DND-41 (cell line): ENCODE measurements around the gene MACROD2.

Experiments
- ATAC-seq: fragments of 200-7000 bp; cut with Tn5 transposase; 3 replicates; pipeline ENCODE4 v1.9.1; 2021; ENCODE audit warnings: low read depth; ENCODE audit not compliant: insufficient read depth
- DNase-seq: peaks from one replicate; pipeline ENCODE4 v3.0.0-alpha.2; 2020
- H2AFZ ChIP-seq: 2 replicates; pipeline ENCODE4 v1.6.0; 2012; ENCODE audit warnings: low read depth, low read length
- H3K27ac ChIP-seq: 2 replicates; pipeline ENCODE4 v1.5.1; 2012; ENCODE audit warnings: low read length, inconsistent platforms
- H3K27me3 ChIP-seq: fragments of 200-600 bp; sonication (generic); 2 replicates; pipeline ENCODE4 v1.6.0; 2012; ENCODE audit warnings: low read length, mild to moderate bottlenecking, inconsistent platforms; ENCODE audit not compliant: insufficient read depth, poor library complexity
- H3K36me3 ChIP-seq: 2 replicates; pipeline ENCODE4 v1.5.1; 2012; ENCODE audit warnings: low read length, inconsistent platforms; ENCODE audit not compliant: insufficient read depth
- H3K4me1 ChIP-seq: 2 replicates; pipeline ENCODE4 v1.5.1; 2012; ENCODE audit warnings: mild to moderate bottlenecking, low read length; ENCODE audit not compliant: insufficient read depth
- H3K4me2 ChIP-seq: 2 replicates; pipeline ENCODE4 v1.6.0; 2012; ENCODE audit warnings: mild to moderate bottlenecking, moderate library complexity, low read length, inconsistent platforms; ENCODE audit not compliant: insufficient read depth
- H3K4me3 ChIP-seq, 2 experiments: fragments of 200-600 bp in 1 of 2; shearing (Covaris generic) in 1 of 2; 2 replicates each; pipeline ENCODE4 v1.5.1; 2012 to 2016; ENCODE audit warnings: inconsistent platforms in 2 of 2, low read length in 2 of 2, mild to moderate bottlenecking in 2 of 2, low read depth in 1 of 2, moderate library complexity in 1 of 2
- H3K79me2 ChIP-seq: 2 replicates; pipeline ENCODE4 v1.6.0; 2012; ENCODE audit warnings: low read length, inconsistent platforms; ENCODE audit not compliant: insufficient read depth
- H3K9ac ChIP-seq: 2 replicates; pipeline ENCODE4 v1.6.0; 2012; ENCODE audit warnings: low read depth, mild to moderate bottlenecking, inconsistent platforms, low read length, moderate library complexity
- H3K9me3 ChIP-seq: 2 replicates; pipeline ENCODE4 v1.5.1; 2012; ENCODE audit warnings: low read length, moderate library complexity, mild to moderate bottlenecking, inconsistent platforms; ENCODE audit not compliant: insufficient read depth, severe bottlenecking
- H4K20me1 ChIP-seq: 2 replicates; pipeline ENCODE4 v1.6.0; 2012; ENCODE audit warnings: low read length; ENCODE audit not compliant: insufficient read depth
- CTCF ChIP-seq: IDR thresholded peaks from 2 replicates; pipeline ENCODE4 v1.5.1; 2012; ENCODE audit warnings: borderline replicate concordance, low read length, moderate library complexity, mild to moderate bottlenecking; ENCODE audit not compliant: poor library complexity, severe bottlenecking; ENCODE audit errors: extremely low read depth
- EZH2 ChIP-seq: IDR thresholded peaks from 3 replicates; pipeline ENCODE4 v1.6.1; 2012; ENCODE audit warnings: borderline replicate concordance, low read depth, mild to moderate bottlenecking, moderate library complexity, low read length, inconsistent platforms; ENCODE audit not compliant: severe bottlenecking

MACROD2 gene

GRCh38 chr20:14295238-14295637 lies 299.9 kb downstream of the MACROD2 start:
- H3K4me2 ChIP-seq, result no peak overlapping the region
- H3K4me3 ChIP-seq, result no peak overlapping the region
- H3K36me3 ChIP-seq, result no peaks in the 10 kb centered on the region
- no peak for DNase-seq
- H3K9ac ChIP-seq, result no peak overlapping the region
- no peaks in the 10 kb centered on the region for H3K9me3 ChIP-seq
- TF ChIP-seq EZH2 (no peak), CTCF (no peak)
- no peak for ATAC-seq
- peaks cover 12% of the 10 kb centered on the region for H3K27me3 ChIP-seq
- no peaks in the 10 kb centered on the region for H3K79me2 ChIP-seq
- H3K27ac ChIP-seq, result no peak overlapping the region
- H4K20me1 ChIP-seq, result no peaks in the 10 kb centered on the region
- H2AFZ ChIP-seq, result no peak overlapping the region
- no peaks in the 10 kb centered on the region for H3K4me1 ChIP-seq

- H3K4me3 ChIP-seq, result no peak overlapping the region
- no peaks in the 10 kb centered on the region for H4K20me1 ChIP-seq
- H3K27me3 ChIP-seq, result peaks cover 12% of the 10 kb centered on the region
- TF ChIP-seq CTCF (no peak), EZH2 (no peak)
- no peak overlapping the region for H3K4me2 ChIP-seq
- ATAC-seq (no peak), DNase-seq (no peak)
- H3K9ac ChIP-seq, result no peak overlapping the region
- no peak overlapping the region for H3K27ac ChIP-seq
- no peaks in the 10 kb centered on the region for H3K9me3 ChIP-seq
- no peaks in the 10 kb centered on the region for H3K4me1 ChIP-seq
- no peaks in the 10 kb centered on the region for H3K36me3 ChIP-seq
- H3K79me2 ChIP-seq, result no peaks in the 10 kb centered on the region
- no peak overlapping the region for H2AFZ ChIP-seq
Observed at GRCh38 chr20:14295770-14296309, 300.5 kb downstream of the MACROD2 start.

- no peaks in the 10 kb centered on the region for H3K36me3 ChIP-seq
- no peaks in the 10 kb centered on the region for H3K9me3 ChIP-seq
- no peak overlapping the region for H3K4me3 ChIP-seq
- DNase-seq (no peak), ATAC-seq (no peak)
- no peak overlapping the region for H3K9ac ChIP-seq
- TF ChIP-seq EZH2 (no peak), CTCF (no peak)
- no peaks in the 10 kb centered on the region for H3K79me2 ChIP-seq
- H3K4me1 ChIP-seq, result no peaks in the 10 kb centered on the region
- H4K20me1 ChIP-seq, result no peaks in the 10 kb centered on the region
- no peak overlapping the region for H3K4me2 ChIP-seq
- no peak overlapping the region for H2AFZ ChIP-seq
- H3K27ac ChIP-seq, result no peak overlapping the region
- H3K27me3 ChIP-seq, result peaks cover 4% of the 10 kb centered on the region
Observed at GRCh38 chr20:14299831-14300230, 304.5 kb downstream of the MACROD2 start.

GRCh38 chr20:14303106-14303505 lies 307.8 kb downstream of the MACROD2 start:
- Histone ChIP-seq H3K4me2 (no peak overlapping the region), H4K20me1 (no peaks in the 10 kb centered on the region), H3K9ac (no peak overlapping the region), H3K36me3 (no peaks in the 10 kb centered on the region), H2AFZ (no peak overlapping the region), H3K4me3 (no peak overlapping the region), H3K79me2 (no peaks in the 10 kb centered on the region), H3K9me3 (no peaks in the 10 kb centered on the region), H3K27ac (no peak overlapping the region), H3K4me1 (no peaks in the 10 kb centered on the region), H3K27me3 (peaks cover 4% of the 10 kb centered on the region)
- no peak for DNase-seq
- TF ChIP-seq EZH2 (no peak), CTCF (no peak)
- no peak for ATAC-seq
